ENCODE results near the gene APLF.
"Not testable (repeated sequence)": the region's sequence is repeated elsewhere in the genome, so short reads cannot be mapped to it uniquely, and the experiment has no call there.

The APLF gene

DNA sequence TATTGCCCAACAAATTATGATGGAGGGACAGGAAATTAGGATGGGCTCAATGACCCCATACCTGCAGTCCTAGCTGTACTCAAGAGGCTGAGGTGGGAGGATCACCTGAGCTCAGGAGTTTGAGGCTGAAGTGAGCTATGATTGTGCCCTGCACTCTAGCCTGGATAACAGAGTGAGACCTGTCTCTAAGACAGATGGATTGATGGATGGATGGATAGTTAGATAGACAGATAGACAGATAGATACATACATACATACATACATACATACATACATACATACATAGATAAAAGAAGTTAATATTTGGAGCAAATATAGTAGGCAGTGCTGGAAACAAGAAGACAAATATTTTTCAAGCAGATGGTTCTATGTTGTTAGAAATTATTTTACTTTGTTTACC lies 97.9 kb downstream of the APLF start:
- in situ Hi-C loops (cut with HindIII; ENCODE audit: low sequenced_read_pairs): no loop called here
- TF ChIP-seq, protein P1, sequence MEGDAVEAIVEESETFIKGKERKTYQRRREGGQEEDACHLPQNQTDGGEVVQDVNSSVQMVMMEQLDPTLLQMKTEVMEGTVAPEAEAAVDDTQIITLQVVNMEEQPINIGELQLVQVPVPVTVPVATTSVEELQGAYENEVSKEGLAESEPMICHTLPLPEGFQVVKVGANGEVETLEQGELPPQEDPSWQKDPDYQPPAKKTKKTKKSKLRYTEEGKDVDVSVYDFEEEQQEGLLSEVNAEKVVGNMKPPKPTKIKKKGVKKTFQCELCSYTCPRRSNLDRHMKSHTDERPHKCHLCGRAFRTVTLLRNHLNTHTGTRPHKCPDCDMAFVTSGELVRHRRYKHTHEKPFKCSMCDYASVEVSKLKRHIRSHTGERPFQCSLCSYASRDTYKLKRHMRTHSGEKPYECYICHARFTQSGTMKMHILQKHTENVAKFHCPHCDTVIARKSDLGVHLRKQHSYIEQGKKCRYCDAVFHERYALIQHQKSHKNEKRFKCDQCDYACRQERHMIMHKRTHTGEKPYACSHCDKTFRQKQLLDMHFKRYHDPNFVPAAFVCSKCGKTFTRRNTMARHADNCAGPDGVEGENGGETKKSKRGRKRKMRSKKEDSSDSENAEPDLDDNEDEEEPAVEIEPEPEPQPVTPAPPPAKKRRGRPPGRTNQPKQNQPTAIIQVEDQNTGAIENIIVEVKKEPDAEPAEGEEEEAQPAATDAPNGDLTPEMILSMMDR (IDR thresholded peaks at IDR 0.05; ENCODE audit: low read depth, low read length, missing control alignments): no peak
- H3K4me3 ChIP-seq (ENCODE audit: low read depth, low read length): no peak overlapping the region
- no peak for DNase-seq (ENCODE audit: low read depth)

DNA sequence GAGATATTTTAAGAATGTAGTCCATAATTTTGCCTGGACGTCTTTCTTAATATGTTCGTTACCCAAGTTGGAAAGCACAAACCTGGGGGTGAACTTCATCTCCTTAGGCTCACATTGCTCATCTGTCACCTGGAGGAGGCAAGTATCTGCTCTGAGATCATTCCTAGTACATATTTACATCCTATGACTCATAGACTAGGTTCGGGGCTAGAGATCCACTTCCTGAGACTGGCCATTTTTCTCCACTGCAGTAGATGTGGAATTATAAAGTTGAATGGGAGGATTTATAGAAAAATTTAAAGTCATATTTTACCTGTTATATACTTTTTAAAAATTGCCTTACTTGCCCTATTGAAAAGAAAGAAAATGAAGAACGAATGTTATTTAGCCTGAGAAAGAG lies 98.5 kb downstream of the APLF start:
- in situ Hi-C loops (cut with HindIII; ENCODE audit: low sequenced_read_pairs): no loop called here
- DNase-seq (ENCODE audit: low read depth): no peak
- H3K4me3 ChIP-seq (ENCODE audit: low read depth, low read length): no peak overlapping the region
- TF ChIP-seq, protein P1 (IDR thresholded peaks at IDR 0.05; ENCODE audit: low read depth, low read length, missing control alignments): no peak

DNA sequence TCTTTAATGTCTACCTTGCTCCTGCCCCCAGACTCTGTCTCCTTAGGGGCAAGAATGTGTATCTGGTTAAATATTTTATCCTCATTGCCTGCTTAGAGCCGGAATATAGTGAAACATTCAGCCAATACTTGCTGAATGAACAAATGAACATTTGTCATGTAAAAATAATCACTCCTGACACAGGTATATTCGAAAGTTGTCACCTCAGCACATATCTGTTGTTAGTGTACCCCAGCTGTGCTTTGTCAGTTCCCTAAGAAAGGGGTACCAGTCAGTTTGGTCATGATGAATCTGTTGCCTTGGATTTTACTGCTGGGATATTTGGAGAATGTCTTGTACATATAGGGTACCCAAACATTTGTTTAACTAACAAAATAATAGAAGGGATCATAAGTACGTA lies 99.0 kb downstream of the APLF start:
- TF ChIP-seq, protein P1 (IDR thresholded peaks at IDR 0.05; ENCODE audit: low read depth, low read length, missing control alignments): no peak
- no peak overlapping the region for H3K4me3 ChIP-seq (ENCODE audit: low read depth, low read length)
- no peak for DNase-seq (ENCODE audit: low read depth)
- in situ Hi-C loops (cut with HindIII; ENCODE audit: low sequenced_read_pairs): no loop called here

DNA sequence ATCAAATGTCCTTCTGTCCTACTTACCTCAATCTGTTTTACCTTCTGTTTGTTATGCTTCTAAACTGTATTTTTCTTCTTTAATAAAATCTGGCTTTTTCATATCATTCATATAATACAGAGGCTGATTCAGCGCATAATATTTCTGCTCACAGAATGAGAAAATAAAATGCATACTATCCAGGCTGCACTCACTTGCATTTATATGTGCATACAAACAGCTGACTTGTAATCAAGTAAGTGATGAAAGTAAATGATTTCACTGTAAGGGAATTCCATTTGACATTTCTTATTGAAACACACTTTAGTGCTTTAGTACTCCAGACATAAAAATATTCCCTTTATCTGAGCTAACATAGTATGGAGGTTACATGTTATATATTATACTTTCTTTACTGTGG lies 100.7 kb downstream of the APLF start:
- H3K4me3 ChIP-seq (ENCODE audit: low read depth, low read length): no peak overlapping the region
- no peak for DNase-seq (ENCODE audit: low read depth)
- TF ChIP-seq, protein P1 (IDR thresholded peaks at IDR 0.05; ENCODE audit: low read depth, low read length, missing control alignments): no peak
- in situ Hi-C loops (cut with HindIII; ENCODE audit: low sequenced_read_pairs): no loop called here

DNA sequence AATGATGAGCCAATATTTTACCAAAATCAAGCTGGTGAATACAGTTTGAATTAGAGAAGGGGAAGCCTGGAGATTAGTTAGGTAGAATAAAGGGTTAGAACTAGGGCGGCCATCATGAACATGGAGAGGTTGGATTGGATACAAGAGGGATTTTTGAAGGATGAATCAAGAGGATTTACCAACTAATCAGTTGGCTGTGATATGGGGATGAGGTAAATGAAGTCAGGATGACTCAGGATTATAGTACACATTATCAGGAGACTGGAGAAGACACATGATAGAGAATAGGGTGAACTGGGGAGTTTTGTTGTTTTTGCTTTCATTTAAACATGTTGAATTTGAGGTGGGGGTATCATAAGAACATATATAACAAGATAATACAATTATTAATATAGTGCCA lies 102.2 kb downstream of the APLF start:
- no peak for DNase-seq (ENCODE audit: low read depth)
- TF ChIP-seq, protein P1 (IDR thresholded peaks at IDR 0.05; ENCODE audit: low read depth, low read length, missing control alignments): no peak
- H3K4me3 ChIP-seq (ENCODE audit: low read depth, low read length): no peak overlapping the region
- in situ Hi-C loops (cut with HindIII; ENCODE audit: low sequenced_read_pairs): no loop called here

DNA sequence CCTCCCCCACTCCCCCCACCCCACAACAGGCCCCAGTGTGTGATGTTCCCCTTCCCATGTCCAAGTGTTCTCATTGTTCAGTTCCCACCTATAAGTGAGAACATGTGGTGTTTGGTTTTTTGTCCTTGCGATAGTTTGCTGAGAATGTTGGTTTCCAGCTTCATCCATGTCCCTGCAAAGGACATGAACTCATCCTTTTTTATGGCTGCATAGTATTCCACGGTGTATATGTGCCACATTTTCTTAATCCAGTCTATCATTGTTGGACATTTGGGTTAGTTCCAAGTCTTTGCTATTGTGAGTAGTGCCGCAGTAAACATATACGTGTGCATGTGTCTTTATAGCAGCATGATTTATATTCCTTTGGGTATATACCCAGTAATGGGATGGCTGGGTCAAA lies 103.0 kb downstream of the APLF start:
- H3K4me3 ChIP-seq (ENCODE audit: low read depth, low read length): not testable (repeated sequence)

DNA sequence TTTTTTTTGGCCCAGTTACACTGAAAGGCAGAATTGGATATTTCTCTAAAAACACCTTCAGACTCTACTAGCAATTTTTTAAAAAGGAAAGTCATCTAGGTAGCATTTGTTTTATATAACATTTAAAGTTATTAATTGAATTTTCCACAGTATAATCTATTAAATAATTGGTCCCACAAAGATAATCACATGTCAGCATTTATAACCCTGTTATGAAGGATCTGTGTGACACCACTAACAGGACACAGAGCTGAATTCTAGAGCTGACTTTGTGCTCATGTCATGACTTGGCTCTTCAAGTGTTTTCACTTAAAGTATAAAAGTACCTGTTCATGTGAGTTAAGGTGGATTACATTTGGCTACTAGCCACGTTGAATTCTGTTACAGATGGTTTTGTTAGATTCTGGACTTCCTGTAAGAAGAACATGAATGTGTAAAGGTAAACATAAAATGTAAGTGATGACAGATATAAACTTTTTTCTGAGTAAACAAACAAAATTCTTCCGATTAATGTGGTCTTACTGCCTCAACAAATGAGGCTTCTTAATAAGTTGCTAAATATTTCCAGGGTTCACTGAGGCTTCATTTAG lies 106.9 kb downstream of the APLF start:
- in situ Hi-C loops (cut with HindIII; ENCODE audit: low sequenced_read_pairs): no loop called here

More for the DNA sequence above, 103.0 kb downstream of the APLF start:
- DNase-seq (ENCODE audit: low read depth); in situ Hi-C loops (cut with HindIII; ENCODE audit: low sequenced_read_pairs): not testable (repeated sequence)

More for the DNA sequence above, 106.9 kb downstream of the APLF start:
- H3K4me3 ChIP-seq (ENCODE audit: low read depth, low read length): no peak overlapping the region
- DNase-seq (ENCODE audit: low read depth): no peak
- TF ChIP-seq, protein P1 (IDR thresholded peaks at IDR 0.05; ENCODE audit: low read depth, low read length, missing control alignments): no peak
